ENCODE results near the gene FRMD3.

The FRMD3 gene

DNA sequence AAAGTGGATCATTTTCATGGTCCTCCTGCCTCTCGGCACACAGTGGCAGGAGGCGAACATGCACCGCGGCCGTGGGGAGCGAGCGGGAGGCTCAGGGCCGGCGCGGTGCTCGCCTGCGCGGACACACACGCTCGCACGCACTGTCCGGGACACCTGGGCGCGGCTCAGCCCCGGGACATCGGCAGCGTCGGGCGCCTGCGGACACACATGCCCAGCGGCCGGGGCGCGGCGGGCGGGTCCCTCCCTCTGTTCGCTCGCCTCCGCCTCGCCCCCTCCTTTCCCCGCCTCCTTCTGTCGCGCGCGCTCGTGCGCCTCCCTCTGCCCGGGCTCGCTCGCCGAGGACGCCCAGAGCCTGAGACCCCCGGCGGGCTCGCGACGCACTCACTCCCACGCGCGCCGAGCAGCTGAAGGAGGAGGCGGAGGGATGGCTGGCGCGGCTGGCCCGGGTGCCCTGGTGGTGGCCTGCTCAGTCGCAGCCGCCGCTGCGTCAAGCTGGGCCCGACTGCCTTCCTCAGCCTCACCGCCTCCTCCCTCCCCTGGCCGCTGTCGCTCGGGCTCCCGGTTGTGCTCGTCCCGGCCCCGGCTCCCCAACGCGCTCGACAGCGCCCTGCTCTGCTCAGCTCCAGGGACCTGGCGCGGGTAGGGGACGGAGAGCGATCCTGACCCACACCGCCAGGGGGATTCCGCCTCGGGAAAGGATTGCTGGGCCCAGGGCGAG, at the start of gene FRMD3:
FRMD3 (minus strand) TSS at position 230 of the 718 bp plus-strand sequence; CDS start at position 60, 170 bp downstream.
- DNase-seq (ENCODE audit: low spot score), result peak; percentile 88

DNA sequence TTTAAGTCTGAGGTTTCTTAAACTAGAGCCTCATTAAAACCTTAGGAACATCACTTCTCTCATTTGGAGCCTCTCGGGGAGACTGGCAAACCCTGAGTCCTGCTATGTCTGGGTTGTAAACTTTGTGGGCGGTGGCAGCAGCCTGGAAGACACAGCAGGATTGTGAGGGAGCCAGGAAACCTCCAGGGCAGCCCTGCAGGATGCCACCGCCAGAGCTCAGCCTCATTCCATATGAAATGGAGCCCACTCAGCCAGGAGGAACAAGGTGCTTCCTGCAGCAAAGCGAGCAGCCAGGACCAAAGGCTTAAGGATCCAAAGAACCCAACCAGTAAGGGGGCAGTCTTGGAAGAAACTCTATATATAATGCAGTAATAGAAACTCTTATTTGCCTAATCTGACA, 46.8 kb upstream of the FRMD3 start:
- DNase-seq (ENCODE audit: low spot score), result no peak

DNA sequence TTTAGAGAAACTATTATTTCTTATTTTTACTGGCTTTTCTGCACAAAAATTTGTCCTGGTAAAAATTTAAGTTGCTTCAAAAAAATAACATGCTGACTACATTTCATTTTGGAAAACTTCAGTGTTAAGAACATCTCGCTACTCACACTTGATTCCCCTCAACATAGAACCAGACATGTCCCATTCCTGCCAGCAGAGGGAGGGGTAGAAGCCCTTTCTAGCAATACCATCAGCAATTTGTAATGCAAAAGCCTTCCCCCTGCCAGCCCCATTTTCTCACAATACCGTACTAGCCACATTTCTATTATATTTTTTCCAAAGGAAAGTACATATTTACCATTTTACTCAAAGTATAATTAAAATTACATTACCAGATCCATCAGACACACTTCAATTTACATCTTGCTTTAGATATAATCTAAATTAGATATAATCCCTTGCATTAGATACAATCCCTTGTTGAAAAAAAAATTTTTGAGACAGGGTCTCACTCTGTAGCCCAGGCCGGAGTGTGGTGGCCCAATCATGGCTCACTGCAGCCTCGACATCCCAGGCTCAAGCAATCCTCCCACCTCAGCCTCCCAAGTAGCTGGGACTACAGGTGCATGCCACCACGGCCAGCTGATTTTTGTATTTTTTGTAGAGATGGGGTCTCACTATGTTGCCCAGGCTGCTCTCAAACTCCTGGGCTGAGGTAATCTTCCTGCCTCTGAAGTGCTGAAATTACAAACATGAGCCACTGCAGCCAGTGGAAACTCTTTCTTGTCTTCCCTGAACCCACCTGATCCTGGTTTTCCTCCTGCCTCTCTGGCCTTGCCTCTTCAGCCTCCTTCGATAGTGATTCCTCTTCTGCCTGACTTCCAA, 45.2 kb upstream of the FRMD3 start:
- peak; percentile 67 for DNase-seq (ENCODE audit: low spot score)

DNA sequence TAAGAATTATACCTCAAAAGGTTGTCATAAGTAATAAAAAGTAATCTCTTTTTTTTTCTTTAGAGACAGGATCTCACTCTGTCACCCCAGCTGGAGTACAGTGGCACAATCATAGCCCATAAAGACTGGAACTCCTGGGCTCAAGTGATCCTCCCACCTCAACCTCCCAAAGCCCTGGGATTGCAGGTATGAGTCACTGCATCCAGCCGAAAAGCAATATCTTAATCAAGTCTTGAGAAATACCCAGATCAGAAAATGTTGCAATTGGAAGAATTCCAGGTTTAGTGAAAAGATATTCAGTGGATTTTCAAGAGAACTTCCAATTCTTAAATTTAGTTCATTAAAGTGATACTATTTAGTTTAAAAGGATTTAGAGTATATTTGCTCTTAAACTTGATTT, 43.8 kb upstream of the FRMD3 start:
- DNase-seq (ENCODE audit: low spot score), result no peak

DNA sequence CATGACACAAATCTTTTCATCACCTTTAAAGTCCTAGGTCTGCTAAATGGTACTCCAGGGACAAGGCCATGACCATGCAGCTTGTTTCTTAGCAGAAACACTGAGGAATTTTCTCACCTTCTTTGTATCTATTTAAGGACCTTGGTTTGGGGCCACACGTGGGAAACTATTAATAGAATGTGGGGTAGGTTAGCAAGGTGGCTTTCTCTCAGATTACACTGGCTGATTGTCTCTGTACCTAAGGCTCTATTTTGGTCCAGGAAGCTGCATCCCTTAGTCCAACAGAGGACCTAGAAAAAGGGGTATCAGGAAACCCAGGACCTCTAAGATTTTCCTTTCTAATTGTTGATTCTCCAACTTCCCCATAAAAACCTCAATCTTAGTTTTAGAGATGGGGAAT, 36.3 kb upstream of the FRMD3 start:
- DNase-seq (ENCODE audit: low spot score), result no peak

DNA sequence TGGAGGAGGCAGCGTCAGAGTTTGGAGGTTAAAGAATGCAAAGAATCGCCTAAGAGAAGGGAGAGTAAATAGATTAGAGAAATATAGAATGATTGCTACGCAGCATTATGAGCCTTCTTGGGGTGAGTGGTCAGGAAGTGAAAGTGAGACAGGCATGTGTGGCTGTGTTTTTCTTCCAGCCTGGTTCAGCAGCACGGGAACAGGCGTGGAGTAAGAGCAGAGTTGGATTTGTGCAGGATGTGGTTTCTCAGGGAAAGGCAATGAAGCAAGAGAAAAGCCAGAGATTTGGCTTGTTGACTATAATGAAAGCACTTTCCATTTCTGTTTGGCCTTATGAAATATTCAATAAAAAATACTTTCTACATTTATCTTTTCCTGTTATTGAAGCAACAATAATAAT, 34.3 kb upstream of the FRMD3 start:
- DNase-seq (ENCODE audit: low spot score), result peak; percentile 32

DNA sequence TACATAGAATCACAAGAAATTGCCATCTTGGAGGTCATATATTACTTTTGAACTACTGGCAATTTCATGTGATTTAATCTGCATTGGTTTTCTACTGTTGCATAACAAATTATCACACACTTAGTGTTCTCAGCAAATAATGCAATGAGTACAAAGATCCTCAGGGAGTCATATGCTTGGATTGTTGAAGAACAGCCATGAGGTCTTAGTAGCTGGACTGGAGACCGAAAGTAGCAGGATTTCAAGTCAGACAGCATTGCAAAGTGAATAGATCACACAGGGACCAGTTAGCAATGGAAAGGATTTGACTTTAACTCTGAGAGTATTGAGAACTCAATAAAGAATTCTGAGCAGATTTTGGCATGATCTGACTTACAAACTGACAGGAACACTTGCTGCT, 32.2 kb upstream of the FRMD3 start:
- no peak for DNase-seq (ENCODE audit: low spot score)

DNA sequence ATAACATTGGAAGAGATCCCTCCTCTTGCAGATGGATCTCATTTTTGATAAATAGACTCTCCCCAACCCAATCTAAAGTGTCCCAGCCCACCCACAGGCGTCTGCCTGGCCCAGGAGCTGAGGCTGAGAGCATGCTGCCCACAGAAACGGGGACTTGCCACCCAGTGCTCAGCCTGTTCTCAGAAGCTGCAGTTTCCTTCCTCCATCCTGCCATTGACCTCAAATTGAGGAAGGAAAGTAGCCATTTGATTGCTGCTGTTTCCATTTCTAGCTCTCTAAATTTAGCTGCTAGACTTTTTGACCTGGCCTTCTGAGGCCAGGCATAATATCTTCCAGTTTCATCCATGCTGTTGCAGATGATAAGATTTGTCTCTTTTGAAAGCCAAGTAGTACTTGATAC, 31.1 kb upstream of the FRMD3 start:
- DNase-seq (ENCODE audit: low spot score), result no peak

DNA sequence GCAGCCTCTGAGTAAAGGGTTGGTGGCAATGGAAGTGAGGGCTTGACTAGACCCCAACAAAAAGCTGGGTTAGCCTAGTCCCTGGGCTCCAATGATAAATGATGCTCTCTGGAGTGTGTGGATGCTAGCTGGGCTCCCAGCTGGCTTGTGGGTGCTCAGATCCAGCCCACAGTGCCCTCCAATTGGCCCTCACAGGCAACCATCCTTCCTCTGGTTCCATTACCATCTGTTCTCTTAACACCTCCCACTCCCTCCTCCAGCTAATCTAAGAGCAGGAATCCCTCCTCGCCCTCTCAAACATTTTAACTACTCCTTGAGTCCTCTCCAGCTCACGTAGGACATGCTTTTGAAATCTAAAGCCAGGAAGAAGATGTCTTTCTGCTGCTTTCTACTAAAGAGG, 25.2 kb upstream of the FRMD3 start:
- no peak for DNase-seq (ENCODE audit: low spot score)

DNA sequence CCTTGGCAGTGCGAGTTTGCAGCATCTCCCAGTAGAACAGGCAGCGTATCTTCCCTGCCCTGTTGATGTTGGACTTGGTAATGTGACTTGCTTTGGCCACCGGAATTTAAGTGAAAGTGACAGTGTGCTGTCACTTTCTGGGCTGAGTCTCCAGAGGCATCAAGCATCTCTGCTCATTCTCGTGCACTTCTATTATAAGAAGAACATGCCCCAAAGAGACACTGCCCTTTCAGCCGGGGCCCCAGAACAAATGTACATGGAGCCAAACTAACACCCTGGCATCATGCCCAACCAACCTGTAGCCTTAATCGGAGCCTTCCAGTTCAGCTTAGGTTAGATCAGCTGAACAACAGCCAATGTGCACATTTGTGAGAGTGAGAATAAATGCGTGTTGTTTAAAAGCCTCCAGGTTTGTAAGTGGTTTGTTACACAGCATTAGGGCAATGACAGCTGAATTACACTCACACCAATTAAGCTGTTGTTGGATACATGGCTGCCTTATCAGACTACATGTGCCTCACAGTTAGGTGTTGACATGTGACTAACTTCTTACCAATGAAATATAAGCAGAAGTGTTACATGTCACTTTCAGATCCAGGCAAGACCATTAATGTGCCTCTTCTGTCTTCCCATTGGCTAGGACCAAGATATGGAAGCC, 22.1 kb upstream of the FRMD3 start:
- DNase-seq (ENCODE audit: low spot score), result no peak

DNA sequence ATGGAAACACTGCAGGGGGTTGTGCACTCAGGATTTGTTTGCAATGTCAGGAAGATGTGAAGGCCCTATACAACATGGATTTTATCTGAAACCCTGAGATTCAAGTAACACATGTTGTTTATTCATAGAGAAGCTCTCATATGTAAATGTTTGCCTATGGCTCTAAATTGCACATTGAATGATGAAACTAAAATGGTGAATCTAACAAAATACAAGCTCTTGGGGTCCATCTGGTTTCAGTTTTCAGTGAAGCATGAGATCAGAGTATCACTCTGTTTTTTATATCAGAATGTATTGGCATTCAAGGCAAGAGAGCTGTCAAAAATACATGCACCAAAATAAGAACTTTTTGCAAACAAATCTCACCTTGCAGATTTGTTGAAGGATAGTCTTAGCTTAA, 19.6 kb upstream of the FRMD3 start:
- DNase-seq (ENCODE audit: low spot score), result no peak

DNA sequence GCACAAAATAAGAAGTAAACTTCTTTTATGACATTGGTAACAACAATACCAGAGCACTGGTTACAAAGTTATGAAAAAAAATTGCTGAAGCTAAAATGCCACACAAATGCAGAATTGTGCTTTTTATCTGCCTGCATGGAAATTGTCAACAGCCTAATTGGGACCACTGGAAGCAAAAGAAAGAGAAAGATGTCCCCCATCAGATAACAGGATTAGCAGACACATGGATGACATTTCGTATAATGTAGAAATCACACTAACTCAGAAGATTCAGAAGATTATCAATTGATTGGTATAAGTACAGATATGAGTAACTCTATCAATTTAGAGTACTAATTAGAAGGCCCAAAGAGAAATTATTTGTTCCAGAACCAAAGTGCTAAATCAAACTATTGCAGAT, 19.1 kb upstream of the FRMD3 start:
- DNase-seq (ENCODE audit: low spot score), result no peak

DNA sequence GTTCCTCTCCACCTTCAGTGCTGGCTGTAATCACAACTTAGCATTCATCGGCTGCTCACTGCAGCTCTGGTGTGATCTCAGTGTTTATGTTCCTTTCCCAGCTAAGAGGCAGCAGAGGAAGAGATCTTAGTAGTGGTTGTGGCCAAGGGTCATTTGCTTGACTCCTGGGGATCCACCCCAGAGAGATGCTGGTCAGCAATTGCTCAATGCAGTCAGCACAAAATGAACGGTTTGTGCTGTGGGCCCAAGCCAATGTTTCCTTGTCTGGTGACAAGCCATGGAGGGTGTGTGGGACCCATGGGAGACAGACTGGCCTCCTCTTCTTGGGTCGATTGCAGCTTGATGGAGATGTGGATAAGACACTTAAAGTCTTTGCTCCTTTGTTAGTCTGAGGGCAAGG, 16.1 kb upstream of the FRMD3 start:
- no peak for DNase-seq (ENCODE audit: low spot score)

DNA sequence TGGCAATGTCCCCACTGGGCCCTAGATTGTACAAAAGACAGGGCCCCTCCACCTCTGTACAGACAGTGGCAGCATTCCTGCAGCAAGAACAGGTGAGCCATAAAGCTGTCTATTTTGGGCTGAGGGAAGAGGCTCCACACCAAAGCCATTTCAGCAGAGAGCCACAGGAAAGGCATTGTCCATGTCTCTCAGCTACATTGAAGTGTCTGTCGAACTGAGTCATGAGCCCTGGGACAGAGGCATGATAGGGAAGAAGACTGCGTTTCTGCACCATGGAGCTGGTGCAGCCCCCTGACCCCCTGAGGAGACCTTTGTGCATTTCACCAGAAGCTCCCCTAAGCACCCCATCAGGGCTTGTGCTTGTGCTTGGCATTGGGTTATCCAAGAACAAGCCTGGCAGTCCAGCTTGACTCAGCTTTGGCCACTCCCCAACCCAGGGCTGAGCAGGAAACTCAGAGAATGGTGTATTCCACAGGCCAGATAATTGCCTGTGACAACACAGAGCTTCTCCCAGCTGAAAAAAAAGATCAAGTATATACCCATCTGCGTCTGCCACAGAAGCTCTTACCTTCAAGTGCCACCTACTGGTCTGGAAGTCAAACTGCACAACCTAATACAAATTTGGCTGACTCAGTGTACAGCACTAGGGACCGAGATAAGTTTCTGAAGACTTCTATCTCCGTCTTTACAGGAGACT, 5.9 kb upstream of the FRMD3 start:
- DNase-seq (ENCODE audit: low spot score), result peak; percentile 70

DNA sequence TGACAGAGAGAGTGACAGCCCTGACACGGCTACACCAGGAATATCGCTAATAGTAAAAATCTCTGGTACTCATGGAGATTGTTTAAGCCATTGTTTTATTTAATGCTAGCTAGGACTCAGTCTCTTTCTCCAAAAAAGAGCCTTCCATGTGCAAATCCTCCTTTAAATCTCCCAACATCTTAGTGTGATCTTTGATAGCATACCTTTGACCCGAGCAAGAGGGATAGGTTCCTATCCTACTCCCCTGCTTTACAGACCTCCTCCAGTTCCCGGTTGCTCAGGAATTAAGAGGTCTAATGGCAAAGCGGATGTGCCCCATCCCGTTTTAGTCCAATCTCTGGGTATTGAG, 663 bp upstream of the FRMD3 start:
- DNase-seq (ENCODE audit: low spot score), result no peak

DNA sequence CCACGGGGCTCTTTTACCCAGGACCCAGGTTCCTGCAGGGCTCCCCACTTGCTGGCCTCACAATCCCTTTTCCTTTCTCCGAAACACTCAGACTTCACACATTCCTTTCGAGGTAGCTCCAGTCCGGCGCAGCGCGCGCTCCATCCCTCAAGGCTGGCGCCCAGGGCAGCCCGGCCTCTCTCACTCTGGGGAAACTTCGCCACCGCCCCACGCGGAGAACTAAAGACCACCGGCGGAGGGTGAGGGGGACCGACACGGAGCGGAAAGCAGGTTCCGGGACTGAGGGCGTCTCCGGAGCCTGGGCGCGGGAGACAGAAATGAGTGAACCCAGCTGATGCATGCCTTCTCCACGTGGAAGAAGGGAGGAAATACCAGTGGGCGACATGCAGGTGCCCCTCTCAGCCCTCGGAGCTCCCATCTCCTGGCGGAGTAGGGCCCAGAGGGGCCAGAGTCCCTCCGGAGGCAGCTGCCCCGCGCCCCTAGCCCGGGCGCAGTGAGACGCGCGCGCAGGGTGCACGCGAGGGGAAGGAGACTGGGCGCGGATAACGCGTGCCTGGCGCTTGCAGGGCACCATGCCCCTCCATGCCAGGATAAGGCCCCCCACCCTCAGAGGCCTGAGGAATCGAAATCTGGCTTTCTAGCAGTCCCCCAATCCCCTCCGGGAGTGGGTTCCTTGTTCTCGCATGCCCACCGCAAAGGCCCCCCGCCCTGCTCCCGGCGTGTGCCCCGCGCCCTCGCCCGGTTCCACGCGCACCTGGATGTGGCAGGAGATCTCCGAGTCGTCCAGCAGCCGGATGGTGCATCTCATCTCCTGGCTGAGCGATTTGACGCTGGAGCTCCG, 650 bp downstream of the FRMD3 start:
- DNase-seq (ENCODE audit: low spot score), result peak; percentile 16

DNA sequence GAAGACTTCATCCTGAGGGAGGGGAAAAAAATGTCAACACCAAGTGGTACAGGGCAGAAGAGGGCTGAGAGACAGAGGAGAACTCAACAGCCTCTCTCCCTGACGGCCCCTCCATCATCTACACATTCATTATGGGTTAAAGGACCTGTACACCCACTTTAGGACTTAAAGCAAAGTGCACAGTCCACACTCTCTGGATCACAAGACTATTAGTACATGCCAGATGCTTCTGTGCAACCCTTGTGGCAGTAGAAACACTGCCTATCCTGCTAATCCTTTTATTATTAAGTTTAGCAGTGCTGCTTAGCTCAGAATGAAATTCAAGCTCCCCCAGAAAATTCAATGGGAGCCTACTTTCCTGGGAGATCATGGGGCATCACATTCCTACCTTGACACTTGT, 1.9 kb downstream of the FRMD3 start:
- DNase-seq (ENCODE audit: low spot score), result no peak

DNA sequence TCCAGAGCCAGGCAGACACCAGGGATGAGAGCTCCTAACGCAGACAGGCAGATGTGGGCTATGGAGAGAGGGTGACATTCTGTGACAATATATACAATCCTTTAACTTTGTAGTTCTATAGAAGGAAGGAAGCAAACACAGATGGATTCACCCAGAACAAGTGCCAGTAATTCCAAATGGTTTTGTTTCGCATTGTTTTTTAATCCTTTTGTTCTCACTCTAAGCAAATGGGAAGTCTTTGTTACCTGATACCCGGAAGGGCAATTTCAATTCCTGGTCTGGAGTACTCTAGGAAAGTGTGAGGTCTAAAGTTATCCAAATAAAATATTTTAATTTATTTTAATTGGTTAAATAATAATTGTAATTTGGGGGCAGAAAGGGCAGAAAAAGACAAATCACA, 2.5 kb downstream of the FRMD3 start:
- DNase-seq (ENCODE audit: low spot score), result no peak

DNA sequence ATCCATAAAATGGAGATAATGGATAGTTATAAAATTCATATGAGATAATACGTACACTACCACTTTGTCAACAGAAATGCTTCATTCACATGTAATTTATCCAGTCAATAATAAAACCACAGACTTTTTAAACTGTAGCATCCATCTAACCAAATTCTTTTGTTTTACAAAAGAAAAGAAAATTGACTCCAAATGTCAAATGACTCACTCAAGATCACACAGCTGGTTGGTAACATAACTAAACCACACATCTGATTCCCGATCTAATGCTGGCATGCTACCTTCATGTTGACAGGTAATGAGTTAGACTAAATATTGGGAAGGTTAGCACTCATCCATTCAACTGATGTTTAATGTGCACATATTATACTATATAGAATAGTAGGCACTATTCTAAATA, 4.9 kb downstream of the FRMD3 start:
- DNase-seq (ENCODE audit: low spot score), result no peak

DNA sequence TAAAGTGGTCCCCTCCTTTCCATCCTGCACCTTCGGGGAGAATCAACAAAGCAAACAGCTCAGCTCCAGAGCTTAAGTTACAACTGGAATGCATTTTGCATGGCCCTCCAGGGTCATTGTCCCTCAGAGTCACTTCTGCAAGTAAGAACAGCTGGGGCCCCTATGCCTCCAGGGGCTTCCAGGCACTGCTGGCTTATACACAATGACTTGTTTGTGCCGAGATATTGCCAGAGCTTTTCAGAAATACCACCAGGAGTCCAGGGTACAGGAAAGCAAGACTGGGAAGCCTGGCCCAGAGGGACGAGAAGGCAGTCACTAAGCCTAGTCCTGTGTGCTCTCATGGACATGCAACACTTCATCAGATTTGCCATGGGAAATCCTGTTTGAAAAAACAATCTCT, 11.3 kb downstream of the FRMD3 start:
- no peak for DNase-seq (ENCODE audit: low spot score)

DNA sequence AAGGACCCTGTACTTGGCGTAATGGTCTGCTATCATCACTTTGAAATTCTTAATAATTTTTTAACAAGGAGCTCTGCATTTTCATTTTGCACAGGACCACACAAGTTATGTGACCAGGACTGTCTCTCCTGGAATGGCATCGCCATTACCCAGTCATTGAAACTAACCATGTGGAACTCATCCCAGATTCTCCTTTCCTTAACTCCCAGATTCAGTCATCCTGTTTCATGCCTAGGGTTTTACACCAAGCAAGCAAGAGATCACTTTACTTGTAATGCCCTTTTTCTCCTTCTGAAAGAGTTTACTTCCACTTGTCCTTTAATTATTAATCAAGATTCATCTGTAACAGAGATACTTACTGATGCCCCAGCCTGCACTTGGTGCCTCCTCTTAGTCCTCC, 12.0 kb downstream of the FRMD3 start:
- no peak for DNase-seq (ENCODE audit: low spot score)

DNA sequence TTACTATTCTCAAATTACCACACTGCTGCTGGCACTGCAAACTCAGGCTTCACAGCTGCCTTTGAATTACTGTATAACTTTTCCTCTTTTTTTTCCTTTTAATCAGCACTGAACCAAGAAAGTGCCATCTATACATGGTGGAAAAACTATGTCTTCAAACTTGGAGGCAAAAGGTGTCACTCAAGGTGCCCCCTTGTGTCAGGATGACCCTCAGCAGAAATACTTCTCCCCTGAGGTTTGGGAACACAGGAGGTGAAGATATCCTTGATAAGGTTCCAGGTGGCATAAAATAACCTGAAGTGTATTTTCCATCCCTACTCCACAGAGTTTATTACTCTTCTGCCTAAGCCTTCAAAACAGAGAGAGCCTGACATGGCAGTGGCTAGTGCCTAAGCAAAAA, 14.5 kb downstream of the FRMD3 start:
- no peak for DNase-seq (ENCODE audit: low spot score)

All from AG20443 (cell line).